GM10248 (cell line): ENCODE data around the gene CADPS2.

Source experiments
- CTCF ChIA-PET: fragments of 300-600 bp; sonication (Branson Sonifier 250); formaldehyde crosslinking; extraction: SDS; loops from one replicate; lab custom pipeline; 2021; ENCODE audit warnings: antibody characterized with exemption; lab: Yijun Ruan, JAX
- POLR2A ChIA-PET: fragments of 350-650 bp; sonication (Branson Sonifier 250); formaldehyde crosslinking; extraction: SDS; loops from one replicate; lab custom pipeline; 2020; ENCODE audit warnings: antibody characterized with exemption; lab: Yijun Ruan, JAX
- DNase-seq: peaks from one replicate; pipeline ENCODE4 v3.0.0; 2012; ENCODE audit errors: extremely low spot score
- TF ChIP-seq, protein P1 (sequence below): IDR thresholded peaks from 2 replicates; pipeline ENCODE4 v1.5.1; 2012; ENCODE audit warnings: mild to moderate bottlenecking, low read depth; ENCODE audit errors: extremely low read depth, missing control alignments, control extremely low read depth

Gene CADPS2

DNA sequence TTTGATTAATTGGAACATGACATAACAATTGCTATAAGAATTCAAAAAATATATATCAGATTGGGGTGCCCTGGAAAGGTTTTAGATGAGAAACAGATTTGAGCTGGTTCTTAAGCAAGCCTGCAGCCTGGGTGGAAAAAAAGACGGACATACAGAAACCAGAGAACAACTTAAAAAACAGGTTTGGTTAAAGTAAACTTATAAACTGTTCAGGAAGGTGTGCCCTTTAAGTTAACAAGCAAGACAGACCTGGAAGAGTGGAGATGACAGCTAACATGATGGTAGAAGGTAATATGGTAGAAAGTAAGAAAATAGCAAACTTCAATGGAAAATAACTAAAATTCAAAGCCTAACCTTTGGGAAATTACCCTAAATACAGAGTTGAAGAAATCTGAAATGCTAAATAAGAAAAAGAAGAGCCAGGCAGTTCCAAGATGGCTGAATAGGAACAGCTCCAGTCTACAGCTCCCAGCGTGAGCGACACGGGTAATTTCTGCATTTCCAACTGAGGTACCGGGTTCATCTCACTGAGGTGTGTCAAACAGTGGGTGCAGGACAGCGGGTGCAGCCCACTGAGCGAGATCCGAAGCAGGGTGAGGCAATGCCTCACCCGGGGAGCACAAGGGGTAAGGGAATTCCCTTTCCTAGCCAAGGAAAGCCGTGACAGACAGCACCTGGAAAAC lies 52.2 kb downstream of the CADPS2 start:
- DNase-seq = no peak
- CTCF ChIA-PET = interaction anchor here (1.6 kb wide), 1 partner anchor 14 kb away, joined by 6 read pairs; no protein-coding TSS in a partner anchor
- TF ChIP-seq, protein P1, sequence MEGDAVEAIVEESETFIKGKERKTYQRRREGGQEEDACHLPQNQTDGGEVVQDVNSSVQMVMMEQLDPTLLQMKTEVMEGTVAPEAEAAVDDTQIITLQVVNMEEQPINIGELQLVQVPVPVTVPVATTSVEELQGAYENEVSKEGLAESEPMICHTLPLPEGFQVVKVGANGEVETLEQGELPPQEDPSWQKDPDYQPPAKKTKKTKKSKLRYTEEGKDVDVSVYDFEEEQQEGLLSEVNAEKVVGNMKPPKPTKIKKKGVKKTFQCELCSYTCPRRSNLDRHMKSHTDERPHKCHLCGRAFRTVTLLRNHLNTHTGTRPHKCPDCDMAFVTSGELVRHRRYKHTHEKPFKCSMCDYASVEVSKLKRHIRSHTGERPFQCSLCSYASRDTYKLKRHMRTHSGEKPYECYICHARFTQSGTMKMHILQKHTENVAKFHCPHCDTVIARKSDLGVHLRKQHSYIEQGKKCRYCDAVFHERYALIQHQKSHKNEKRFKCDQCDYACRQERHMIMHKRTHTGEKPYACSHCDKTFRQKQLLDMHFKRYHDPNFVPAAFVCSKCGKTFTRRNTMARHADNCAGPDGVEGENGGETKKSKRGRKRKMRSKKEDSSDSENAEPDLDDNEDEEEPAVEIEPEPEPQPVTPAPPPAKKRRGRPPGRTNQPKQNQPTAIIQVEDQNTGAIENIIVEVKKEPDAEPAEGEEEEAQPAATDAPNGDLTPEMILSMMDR = no peak
- POLR2A ChIA-PET = no interaction called here

DNA sequence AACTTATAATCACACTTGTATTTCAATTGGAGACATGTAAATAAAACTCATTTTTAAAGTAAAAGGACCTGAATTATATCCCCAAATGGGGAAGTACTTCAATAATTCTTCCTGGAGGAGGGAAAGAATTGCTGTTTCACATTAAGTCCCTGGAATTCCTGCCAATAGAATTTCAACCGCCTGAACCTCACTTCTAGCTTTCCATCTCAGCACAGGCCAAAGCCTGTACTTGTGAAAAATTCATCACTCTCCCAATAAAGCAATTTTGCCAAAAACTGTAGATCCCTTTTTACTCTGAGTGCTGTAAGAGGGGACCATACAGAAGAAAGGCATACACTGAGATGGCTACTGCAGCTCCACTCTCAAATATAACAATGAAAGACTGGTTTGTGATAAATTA lies 54.8 kb downstream of the CADPS2 start:
- TF ChIP-seq, protein P1 = no peak
- no peak for DNase-seq
- ChIA-PET POLR2A (no interaction called here), CTCF (no interaction called here)

DNA sequence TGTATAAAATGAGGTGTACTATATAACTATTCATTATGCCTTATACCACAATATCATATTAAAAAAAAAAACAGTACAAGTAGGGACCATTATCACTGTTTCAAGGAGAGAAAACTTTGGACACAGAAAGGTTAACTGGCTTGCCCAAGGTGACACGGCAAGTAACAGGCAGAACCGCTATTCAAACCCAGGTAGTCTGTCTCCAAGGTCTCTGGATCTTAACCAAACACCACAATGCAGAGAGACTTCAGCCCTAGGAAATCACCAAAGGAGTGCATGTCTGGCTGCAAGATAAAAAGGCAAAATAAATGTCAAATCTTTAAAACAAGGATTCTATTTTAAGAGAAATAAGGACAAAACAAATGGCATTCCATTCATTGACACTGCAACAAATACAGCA lies 56.3 kb downstream of the CADPS2 start:
- ChIA-PET POLR2A (no interaction called here), CTCF (no interaction called here)
- DNase-seq = no peak
- TF ChIP-seq, protein P1 = no peak

DNA sequence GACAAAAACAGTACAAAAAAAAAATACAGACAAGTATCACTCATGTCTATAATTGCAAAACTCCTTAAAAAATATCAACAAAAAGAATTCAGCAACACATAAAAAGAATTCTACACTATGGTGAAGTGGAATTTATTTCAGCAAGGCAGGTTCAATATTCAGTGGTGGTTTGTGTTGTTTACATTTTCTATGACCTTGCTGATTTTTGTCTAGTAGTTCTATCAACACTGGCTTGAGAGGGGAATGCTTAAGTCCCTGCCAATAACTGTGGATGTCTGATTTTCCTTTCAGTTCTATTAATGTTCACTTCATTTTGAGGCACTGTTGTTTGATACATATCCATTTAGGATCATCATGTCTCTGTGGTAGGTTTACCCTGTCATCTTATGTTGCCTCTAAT lies 58.5 kb downstream of the CADPS2 start:
- TF ChIP-seq, protein P1 = no peak
- no peak for DNase-seq
- CTCF ChIA-PET = no interaction called here
- POLR2A ChIA-PET = no interaction called here

DNA sequence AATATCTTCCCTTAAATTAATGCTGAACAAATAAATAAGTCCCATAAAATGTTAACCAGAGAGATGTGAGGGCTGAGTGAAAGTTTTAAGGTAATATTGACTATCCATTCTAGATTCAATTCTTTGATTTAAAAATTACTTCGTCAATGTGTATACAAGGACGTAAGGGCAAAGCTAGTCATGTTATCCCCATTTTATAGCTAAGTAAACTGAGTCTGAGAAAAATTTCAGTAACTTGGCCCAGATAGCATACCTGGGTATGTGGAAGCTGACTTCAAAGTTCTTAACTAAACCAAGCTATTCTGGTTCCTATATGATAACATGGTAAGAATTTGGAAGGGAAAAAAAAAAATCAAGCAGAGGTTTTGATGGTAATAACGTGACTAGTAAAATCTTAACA lies 72.4 kb downstream of the CADPS2 start:
- POLR2A ChIA-PET = no interaction called here
- CTCF ChIA-PET = interaction anchor here (0.7 kb wide), 1 partner anchor 10 kb away, joined by 4 read pairs; no protein-coding TSS in a partner anchor
- no peak for DNase-seq
- TF ChIP-seq, protein P1 = no peak

DNA sequence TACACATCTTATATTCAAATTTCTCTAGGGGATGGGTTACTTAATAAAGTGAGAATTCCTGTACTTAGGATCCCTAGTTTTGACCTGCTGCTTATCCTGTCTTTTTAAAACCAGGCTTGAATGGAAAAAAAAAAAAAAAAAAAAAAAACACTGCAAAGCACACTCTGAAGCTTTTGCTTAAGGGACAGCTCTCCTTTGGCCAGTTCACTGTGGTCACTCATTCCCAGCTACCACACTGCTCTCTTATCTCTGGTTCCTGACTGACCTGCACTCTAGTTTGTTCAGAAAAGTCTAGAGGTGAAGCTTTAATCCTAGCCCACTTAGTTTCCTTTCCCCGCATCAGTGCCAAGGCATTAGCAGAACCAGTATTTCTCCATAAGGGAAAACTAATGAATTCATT lies 82.4 kb downstream of the CADPS2 start:
- POLR2A ChIA-PET = no interaction called here
- TF ChIP-seq, protein P1 = no peak
- no peak for DNase-seq
- CTCF ChIA-PET = interaction anchor here (0.9 to 1.5 kb wide), 4 partner anchors 10 to 563 kb away, joined by 3 to 4 read pairs (median 4); no protein-coding TSS in a partner anchor

DNA sequence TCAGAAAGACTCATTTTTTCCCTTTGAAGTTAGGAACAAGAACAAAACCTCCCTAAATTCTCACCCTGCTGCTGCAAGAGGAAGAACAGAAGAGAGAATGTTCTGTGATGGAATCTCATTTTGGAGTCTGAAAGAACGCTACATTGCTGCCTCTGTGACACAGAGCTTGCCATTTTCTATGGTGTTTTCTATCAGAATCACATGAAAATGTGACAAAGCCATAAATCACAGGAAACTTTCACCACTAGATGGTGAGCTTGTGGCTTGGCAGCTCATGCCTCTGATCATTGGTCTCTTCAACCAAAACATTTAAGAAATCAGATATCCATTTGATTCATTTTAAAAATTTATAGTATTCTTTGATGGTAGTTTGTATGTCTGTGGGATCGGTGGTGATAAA lies 82.9 kb downstream of the CADPS2 start:
- ChIA-PET CTCF (interaction anchor here (0.9 to 1.5 kb wide), 4 partner anchors 11 to 564 kb away, joined by 3 to 4 read pairs (median 4); no protein-coding TSS in a partner anchor), POLR2A (no interaction called here)
- no peak for DNase-seq

More for the DNA sequence above, 82.9 kb downstream of the CADPS2 start:
- TF ChIP-seq, protein P1 = no peak
